Measurements from ENCODE around the gene ANGPT4.
A peak's percentile ranks its signal among the peaks of the same experiment; 100 is the strongest.

The ANGPT4 gene

GRCh38 chr20:939606-940005, 23.5 kb upstream of the ANGPT4 start:
- DNase-seq: no peak

DNA sequence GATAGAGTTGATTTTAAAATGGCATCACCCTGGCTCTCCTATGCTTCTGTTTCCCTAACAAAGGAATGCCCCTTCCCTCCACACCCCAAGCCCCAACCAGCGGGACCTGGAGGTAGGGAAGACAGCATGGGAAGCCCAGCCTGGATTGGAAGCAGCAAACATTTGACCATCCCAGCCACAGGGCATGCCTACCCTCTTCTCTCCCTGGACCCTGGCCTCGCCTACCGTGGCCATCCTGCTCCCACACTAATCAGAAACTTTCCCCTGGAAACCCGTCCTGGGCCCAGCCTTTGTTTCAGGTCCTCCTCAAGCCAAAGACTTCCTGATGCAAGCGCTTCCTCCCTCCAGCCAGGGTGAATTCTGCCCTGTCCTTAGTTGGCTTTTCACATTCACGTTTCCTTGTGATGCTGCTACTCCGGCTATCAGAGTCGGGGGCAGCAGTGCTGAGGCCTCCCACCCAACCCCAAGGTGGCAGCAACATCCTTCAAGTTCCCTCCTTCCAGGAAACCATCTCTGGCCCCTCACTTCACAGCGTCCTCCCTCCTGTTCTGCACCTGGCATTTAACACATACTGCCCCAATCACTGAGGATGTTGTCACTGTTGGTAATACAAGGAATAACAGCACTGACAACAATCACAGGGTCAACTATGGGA, 18.2 kb upstream of the ANGPT4 start:
- DNase-seq: no peak

GRCh38 chr20:933029-933428, 16.9 kb upstream of the ANGPT4 start:
- DNase-seq: no peak

- no peak for DNase-seq
These were observed 15.3 kb upstream of the ANGPT4 start for GRCh38 chr20:931401-931800.

DNA sequence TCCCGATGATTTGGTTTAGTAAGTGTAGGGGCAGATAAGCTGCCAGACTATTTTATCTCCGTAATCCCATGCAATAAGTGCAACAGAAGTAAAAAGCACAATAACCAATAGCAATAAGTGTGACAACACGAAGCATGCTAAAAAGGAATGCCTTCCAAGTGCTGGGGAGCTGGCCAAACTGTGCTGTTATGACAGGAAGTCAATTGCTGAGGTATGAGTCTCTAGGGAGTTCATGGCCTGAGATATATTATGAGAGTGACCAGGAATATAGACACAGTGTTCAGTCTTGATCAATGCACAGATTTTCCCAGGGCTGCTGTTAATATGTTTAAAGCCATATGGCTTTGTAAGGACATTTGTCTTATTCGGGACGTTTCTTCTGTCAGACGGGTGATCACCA, 10.5 kb upstream of the ANGPT4 start:
- DNase-seq: no peak

DNA sequence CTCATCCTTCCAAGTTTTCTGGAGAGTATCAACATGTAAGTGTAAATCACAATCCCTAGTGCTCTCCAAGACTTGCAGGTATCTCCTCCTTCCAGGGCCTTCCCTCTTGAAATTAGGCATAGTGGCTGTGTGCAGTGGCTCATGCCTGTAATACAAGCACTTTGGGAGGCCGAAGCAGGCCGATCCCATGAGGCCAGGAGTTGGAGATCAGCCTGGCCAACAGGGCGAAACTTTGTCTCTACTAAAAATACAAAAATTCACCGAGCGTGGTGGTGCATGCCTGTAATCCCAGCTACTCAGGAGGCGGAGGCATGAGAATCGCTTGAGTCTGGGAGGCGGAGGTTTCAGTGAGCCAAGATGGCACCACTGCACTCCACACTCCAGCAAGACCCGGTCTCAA, 9.4 kb upstream of the ANGPT4 start:
- no peak for DNase-seq

DNA sequence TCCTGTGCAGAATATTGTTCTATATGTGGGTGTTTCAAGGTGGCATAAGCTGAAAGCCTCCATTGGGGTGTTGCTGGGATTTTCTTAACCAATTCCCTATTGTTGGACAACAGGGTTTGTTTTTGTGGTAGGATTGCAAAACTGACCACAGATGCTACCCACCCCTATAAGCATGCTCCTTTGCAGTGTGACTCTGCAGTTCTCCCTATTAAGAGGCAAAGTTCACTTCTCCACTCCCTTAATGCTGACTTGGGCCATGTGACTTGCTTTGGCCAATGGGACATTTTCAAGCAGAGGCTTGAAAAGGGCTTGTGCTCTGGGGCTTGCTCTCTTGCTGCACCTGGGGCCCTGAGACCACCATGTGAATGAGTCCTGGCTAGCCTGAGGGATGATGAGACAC, 8.5 kb upstream of the ANGPT4 start:
- DNase-seq: no peak

GRCh38 chr20:922781-923180, 6.6 kb upstream of the ANGPT4 start:
- DNase-seq: no peak

DNA sequence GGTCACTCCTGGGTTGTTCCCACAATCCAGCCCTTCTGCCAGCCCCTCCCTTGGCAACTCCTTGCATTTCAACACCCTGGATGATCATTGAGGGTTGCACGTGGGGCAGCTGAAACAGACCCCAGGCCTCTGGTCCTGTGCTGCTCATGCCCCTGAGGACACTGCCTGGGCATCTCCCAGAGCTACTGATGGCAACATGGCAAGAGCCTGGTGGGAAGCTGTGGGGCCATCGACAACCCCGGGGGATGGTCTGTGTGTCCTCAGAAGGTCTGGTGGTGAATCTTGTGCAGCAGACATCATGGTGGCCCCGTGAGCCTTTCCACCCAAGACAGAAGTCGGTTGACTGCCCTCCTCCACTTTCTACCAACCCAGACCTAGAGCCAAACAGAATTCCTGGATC, 4.9 kb upstream of the ANGPT4 start:
- DNase-seq: no peak

DNA sequence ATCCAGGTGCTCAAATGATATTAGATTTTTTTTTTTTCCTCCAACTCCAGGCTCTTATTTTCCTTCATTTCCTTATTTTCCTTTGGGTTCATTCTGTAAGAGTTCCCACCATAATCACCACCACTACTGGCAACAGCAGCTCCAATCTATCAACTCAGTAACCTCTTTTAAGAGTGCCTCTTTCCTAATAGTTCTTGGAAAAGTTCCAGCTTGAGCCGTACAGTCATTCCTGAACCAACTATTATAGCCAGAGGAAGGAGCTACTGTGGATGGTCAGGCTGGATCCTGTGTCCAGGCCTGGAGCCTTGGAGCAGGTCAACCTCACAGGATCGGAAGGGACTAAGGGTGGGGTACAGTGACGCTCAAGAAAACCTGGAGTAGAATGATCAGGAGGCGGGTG, 4.2 kb upstream of the ANGPT4 start:
- DNase-seq: no peak

DNA sequence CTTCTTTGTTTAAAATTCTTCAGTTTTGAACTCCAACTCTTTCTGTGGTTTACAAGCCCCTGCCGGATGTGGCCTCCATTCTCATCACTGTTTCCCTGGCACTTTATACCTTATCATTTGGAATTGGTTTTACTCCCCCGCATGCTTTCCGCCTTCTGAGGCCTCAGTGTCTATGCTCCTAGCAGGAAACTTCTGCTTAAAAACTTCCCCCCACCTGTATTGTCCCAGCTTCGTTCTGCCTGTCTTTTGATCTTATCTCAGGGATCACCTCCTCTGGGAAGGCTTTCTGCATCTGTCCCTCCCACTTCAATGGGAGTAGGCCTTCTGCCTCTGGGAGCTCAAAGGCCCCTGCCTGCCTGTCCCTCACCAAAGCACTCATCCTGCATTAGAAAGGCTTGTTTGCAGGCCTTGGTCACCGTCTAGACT, 3.4 kb upstream of the ANGPT4 start:
- DNase-seq: no peak

DNA sequence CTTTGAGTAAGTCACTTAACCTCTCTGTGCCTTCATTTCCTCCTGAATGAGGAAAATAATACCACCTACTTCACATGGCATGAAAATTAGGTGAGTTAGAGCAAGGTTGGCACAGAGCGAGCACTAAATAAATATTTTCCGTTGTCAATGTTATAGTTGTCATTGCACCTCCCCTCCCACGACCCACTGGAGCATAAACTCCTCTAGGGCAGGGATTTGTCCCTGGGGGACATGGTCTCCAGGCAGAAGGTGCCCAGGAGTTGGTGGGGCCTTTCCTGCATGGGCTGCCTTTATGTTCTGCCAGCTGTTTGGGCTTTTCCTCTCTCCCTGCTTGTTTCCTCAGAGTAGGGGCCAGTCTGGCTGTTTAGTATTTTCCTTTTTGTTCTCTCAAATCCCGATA, 1.3 kb upstream of the ANGPT4 start:
- no peak for DNase-seq

DNA sequence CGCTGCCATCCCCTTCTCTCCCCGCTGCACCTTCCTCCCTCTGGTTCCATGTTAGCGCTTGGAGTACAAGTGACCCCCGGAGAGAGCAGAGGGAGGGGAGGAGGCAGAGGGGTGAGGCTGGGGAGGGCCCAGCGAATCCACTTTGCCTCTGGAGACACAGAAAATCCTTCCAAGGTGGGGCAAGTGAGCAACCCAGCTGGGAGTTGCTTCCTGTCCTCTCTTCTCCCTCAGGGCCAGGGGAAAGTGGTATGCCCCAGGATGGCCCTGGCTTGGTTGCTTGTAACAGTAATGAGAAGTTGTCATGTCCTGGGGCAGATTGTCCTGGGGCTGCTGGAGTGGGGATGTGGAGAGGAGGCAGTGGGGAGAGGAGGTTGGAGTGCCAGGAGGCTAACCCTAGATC, 691 bp upstream of the ANGPT4 start:
- DNase-seq: no peak

GRCh38 chr20:914727-915498, 1.2 kb downstream of the ANGPT4 start:
- no peak for DNase-seq

GRCh38 chr20:913306-913849, 2.8 kb downstream of the ANGPT4 start:
- DNase-seq: no peak

DNA sequence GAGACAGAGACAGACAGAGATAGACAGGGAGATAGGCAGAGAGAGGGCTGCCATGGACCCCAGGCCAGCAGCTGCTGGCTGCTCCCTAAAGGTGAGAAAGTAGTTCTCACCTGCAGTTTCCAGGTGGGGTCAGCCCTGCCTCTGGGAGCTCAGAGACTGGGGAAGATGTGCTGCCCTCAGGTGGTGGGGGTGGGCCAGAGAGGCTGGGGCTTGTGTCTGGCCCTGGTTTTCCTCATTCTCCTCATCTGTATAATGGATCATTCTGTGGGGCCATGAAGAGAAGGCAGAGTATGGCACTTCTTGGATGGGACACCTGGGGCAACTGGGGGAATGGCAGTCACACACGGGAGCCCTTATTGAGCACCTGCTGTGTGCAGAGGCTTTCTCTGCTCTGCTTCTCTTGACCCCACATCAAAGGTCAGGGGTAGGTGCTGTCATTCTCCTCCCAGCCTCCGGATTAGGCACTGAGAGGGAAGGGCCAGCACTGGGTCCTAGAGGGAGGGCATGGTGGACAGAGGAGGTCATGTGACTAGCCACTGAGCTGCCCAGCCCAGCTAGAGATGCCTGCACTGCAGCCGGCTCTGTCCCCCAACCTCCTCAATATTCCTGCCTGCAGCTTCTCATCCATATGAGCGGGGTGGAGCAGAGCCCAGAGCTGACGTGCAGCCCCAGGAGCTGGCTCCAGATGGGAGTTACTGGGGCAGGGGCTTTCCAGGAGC, 4.1 kb downstream of the ANGPT4 start:
- peak; percentile 12 for DNase-seq

GRCh38 chr20:910870-911770, 5.0 kb downstream of the ANGPT4 start:
- DNase-seq: no peak

- DNase-seq: no peak
These were observed 5.8 kb downstream of the ANGPT4 start for GRCh38 chr20:910132-910869.

DNA sequence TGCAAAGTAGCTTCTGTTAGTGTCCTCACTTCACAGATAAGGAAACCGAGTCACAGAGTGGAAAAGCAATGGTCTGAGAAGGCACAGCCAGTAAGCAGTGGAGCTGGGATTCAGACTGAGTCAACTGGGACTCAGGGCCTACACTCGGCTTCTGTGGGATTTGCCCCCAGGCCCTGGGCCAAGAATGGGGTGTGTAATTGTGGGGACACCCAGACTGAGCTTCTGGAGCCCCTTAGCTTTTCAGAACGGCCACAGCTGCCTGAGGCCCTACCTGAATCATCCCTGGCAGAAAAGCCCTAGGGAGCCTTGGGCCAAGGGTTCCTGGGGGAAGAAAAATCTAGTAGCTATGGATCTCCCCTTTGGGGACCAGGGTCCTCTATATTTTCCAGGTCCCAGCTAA, 6.5 kb downstream of the ANGPT4 start:
- no peak for DNase-seq

- no peak for DNase-seq
These were observed 9.3 kb downstream of the ANGPT4 start for GRCh38 chr20:906703-907270.

- no peak for DNase-seq
These were observed 10.1 kb downstream of the ANGPT4 start for GRCh38 chr20:906001-906520.
